ENCODE results near the gene EPC1.

GRCh38 chr10:32232378-32232777 is 114.6 kb downstream of the EPC1 start:
- TF ChIP-seq, protein P1, sequence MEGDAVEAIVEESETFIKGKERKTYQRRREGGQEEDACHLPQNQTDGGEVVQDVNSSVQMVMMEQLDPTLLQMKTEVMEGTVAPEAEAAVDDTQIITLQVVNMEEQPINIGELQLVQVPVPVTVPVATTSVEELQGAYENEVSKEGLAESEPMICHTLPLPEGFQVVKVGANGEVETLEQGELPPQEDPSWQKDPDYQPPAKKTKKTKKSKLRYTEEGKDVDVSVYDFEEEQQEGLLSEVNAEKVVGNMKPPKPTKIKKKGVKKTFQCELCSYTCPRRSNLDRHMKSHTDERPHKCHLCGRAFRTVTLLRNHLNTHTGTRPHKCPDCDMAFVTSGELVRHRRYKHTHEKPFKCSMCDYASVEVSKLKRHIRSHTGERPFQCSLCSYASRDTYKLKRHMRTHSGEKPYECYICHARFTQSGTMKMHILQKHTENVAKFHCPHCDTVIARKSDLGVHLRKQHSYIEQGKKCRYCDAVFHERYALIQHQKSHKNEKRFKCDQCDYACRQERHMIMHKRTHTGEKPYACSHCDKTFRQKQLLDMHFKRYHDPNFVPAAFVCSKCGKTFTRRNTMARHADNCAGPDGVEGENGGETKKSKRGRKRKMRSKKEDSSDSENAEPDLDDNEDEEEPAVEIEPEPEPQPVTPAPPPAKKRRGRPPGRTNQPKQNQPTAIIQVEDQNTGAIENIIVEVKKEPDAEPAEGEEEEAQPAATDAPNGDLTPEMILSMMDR (IDR thresholded peaks at IDR 0.05; ENCODE audit: low read length): no peak
- no peak for TF ChIP-seq EZH2 (optimal IDR thresholded peaks at IDR 0.05; ENCODE audit: low read depth, low read length)
- no peak for TF ChIP-seq EZH2phosphoT487 (IDR thresholded peaks at IDR 0.05; ENCODE audit: low read length)
